GM23338 (cell line): ENCODE measurements around the gene HRAS. TPM values are rescaled to one million over a fixed set of nuclear protein-coding genes. Genes with fewer than 3 reads are reported as not detected.

ENCODE experiments used
- CREB1 ChIP-seq: fragments of 250-450 bp; sonication (Bioruptor Pico); IDR thresholded peaks from 2 replicates; pipeline ENCODE4 v1.5.0; 2020; ENCODE audit warnings: low read depth, mild to moderate bottlenecking, moderate library complexity
- CTCF ChIP-seq, 2 experiments: fragments of 200-600 bp in 1 of 2; sonication (generic) in 1 of 2; conservative IDR thresholded peaks; 2 replicates each; pipeline versions ENCODE4 v1.5.1 to v1.6.1; 2016 to 2017; ENCODE audit warnings: antibody characterized with exemption in 2 of 2, low read depth in 2 of 2, mild to moderate bottlenecking in 2 of 2, moderate library complexity in 1 of 2
- EZH2 ChIP-seq: fragments of 200-600 bp; sonication (generic); IDR thresholded peaks from one replicate; pipeline ENCODE4 v1.8.0; 2017; ENCODE audit warnings: antibody characterized with exemption, mild to moderate bottlenecking, low read depth; ENCODE audit not compliant: unreplicated experiment
- EZH2phosphoT487 ChIP-seq: fragments of 200-600 bp; sonication (generic); IDR thresholded peaks from one replicate; pipeline ENCODE4 v1.8.1; 2018; ENCODE audit warnings: antibody characterized with exemption; ENCODE audit not compliant: unreplicated experiment
- JUNB ChIP-seq: IDR thresholded peaks from one replicate; pipeline ENCODE4 v1.6.1; 2016; ENCODE audit warnings: antibody characterized with exemption; ENCODE audit not compliant: unreplicated experiment
- NANOG ChIP-seq: IDR thresholded peaks from 2 replicates; pipeline ENCODE4 v1.6.1; 2016; ENCODE audit warnings: antibody characterized with exemption, borderline replicate concordance
- POLR2AphosphoS5 ChIP-seq: IDR thresholded peaks from 2 replicates; pipeline ENCODE4 v1.6.1; 2016; ENCODE audit warnings: antibody characterized with exemption, low read depth
- REST ChIP-seq: IDR thresholded peaks from one replicate; pipeline ENCODE4 v1.6.1; 2018; ENCODE audit warnings: antibody characterized with exemption; ENCODE audit not compliant: unreplicated experiment
- STAT1 ChIP-seq: IDR thresholded peaks from one replicate; pipeline ENCODE4 v1.6.1; 2016; ENCODE audit warnings: antibody characterized with exemption; ENCODE audit not compliant: unreplicated experiment
- ZNF114 ChIP-seq: fragments of 250-450 bp; sonication (Bioruptor Pico); IDR thresholded peaks from 2 replicates; pipeline ENCODE4 v1.5.0; 2020; ENCODE audit warnings: mild to moderate bottlenecking, moderate library complexity
- ZNF331 ChIP-seq: fragments of 250-450 bp; sonication (Bioruptor Pico); IDR thresholded peaks from 2 replicates; pipeline ENCODE4 v1.5.0; 2020; ENCODE audit warnings: low read depth, mild to moderate bottlenecking, moderate library complexity
- ZNF462 ChIP-seq: fragments of 250-450 bp; sonication (Bioruptor Pico); IDR thresholded peaks from 2 replicates; pipeline ENCODE4 v1.5.0; 2020; ENCODE audit warnings: mild to moderate bottlenecking, moderate library complexity
- polyA plus RNA-seq: library from polyadenylated mRNA; unstranded; fragments of >200 nt; fragmentation: Nextera tagmentation; extraction: Ambion mirVana; gene quantifications from 2 replicates; pipeline ENCODE4 v1.2.1, GENCODE V29; 2016
- total RNA-seq: library from RNA; depleted of rRNA; stranded (reverse); fragments of >200 nt; shearing (Covaris generic); gene quantifications from 2 replicates; pipeline ENCODE4 v1.2.3, GENCODE V29; 2014

Gene HRAS
- total and polyA plus RNA-seq, 2 experiments from 2014 or later, result 37.9 to 48.7 TPM

GRCh38 chr11:561148-562003 lies 26.0 kb upstream of the HRAS start (continued):
- TF ChIP-seq ZNF462 (CRISPR knock-in tag) (no peak), EZH2 (no peak), STAT1 (no peak), JUNB (no peak), NANOG (no peak), CTCF (conservative IDR thresholded peaks at IDR 0.05; ENCODE audit: low read depth in 2 of 2) (no peak), EZH2phosphoT487 (no peak), REST (no peak), CREB1 (no peak), POLR2AphosphoS5 (no peak), ZNF114 (CRISPR knock-in tag) (no peak), ZNF331 (no peak)
